Measurements from ENCODE around the gene CHTOP. TPM values are rescaled to one million over a fixed set of nuclear protein-coding genes. Genes with fewer than 3 reads are reported as not detected.
"Not testable (repeated sequence)": the region's sequence is repeated elsewhere in the genome, so short reads cannot be mapped to it uniquely, and the experiment has no call there.

Gene CHTOP
- total RNA-seq, 2 donors from 2014 or later, result 54.0 to 61.5 TPM

DNA sequence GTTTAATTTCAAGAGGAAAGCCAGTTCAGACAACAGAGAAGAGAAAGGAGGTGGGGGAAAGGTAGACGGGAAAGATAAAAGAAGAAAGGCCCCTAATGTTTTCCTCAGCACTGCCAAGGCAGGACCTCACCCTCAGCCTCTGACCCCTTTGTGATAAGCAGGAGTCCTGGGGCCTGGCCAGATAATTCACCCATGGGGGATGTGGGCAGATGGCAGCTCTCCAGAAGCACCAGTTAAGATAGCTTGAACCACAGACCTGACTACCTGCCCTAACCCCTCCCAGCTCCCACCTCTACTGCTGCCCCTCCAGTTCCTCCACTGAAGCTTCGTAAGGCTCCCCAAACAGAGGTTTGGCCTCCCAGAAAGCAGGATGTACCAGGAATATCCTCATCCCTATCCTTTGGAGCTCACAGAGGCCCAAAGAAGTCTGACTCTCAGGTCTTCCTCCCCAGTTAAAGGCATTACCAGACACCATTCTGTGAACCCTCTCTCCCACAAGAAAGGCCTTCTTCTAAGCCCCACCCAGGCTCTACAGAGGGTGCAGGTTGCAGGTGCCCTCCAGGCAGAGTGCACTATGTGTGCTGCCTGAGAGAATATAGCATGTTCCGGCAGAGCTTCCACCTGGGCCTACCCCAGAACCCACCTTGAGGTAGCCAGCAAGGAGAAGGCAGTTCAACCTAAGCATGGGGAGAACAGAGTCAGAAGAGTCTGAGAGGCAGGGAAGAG lies 15.4 kb downstream of the CHTOP start:
- ATAC-seq, result peak; percentile 8
- no peak for DNase-seq
- intact Hi-C loops (cut with DNase I, micrococcal nuclease), result no loop called here

DNA sequence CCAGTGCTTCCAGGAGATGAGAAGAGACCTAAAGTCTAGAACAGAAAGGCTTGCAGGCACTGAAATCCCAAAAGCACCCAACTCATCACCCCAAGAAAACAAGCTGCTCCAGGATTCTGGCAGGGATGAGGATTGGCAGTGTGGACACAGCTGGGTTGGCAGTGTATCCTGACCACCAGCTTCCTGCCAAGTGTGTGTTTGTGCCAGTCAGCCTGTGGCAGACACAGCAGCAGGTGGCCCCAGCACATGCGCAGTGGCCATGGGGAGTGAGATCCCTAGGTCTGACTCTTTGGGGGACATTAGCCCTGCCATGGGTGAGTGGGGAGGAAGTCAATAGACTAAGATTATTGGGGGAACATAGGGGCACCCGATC lies 16.0 kb downstream of the CHTOP start:
- DNase-seq, result no peak
- intact Hi-C loops (cut with DNase I, micrococcal nuclease), result no loop called here
- peak; percentile 34 for ATAC-seq

DNA sequence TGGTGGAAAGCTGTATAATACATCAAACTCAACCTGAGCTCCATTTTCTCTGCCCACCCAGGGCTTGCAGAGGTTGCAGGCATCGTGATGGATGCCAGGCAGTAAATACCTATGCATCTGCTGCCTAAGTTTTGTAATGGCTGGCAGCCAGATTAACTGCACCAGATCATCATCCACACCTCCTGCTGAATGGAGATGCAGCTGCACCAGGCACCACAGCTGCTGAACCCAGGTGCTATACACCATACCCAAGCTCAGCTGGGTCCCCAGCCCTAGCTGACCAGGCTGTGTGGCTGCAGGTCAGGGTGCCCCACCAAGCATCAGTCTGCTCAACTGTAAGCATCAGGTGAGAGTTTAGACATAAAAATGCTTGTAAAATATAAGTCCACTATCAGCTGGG lies 17.9 kb downstream of the CHTOP start:
- intact Hi-C loops (cut with DNase I, micrococcal nuclease), result no loop called here
- no peak for DNase-seq
- no peak for ATAC-seq

DNA sequence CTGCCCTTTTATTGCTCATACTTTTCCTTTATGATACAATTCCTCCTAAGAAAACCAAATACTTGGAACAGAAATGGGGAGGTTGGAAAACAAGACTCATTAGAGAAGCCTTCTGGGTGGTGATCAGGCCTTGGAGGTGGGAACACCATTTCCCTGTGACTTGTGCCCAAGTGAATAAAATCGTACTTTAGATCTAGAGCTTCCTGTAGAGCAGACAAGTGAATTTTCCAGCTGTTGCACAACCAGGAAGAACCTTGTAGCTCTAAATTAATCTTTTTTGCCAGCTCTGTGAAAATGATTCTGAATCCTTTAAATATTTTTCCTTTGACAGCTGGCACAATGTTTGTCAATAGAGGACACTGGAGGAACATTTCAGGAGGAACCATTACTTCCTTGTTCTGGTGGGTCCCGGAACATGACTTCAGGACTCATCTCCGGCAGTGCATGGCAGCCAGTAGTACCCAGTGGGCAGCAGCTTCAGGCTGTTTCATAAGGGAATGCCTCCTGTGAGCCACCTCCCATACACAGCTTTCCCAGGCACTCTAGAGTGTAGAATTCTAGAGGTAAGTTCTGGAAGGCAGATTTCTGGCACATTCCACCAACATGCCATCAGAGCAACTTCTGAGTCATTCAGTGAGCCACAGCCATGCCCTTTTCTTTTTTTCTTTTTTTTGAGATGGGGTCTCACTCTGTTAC lies 19.1 kb downstream of the CHTOP start:
- ATAC-seq, result peak; percentile 64
- intact Hi-C loops (cut with DNase I, micrococcal nuclease), result no loop called here
- no peak for DNase-seq

DNA sequence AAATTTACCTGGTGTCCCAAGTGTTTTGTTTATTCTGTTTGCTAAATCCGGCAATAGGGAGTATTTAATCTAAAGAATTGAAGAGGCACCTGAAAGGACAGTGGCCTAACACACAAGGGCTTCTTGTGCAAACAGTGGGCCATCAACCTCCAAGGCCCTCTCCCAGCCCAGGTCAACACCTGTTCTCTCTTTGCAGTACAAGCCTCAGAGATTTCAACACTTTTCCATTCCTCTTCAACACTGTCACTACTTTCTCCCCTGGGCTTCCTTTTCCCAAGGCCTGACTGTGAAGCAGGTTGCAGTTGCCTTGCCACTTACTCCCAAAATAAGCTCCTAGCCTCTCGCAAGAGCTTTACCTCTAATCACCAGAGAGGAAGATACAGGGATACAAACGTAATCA lies 21.5 kb downstream of the CHTOP start:
- DNase-seq (no peak), ATAC-seq (no peak)
- intact Hi-C loops (cut with DNase I, micrococcal nuclease), result no loop called here

DNA sequence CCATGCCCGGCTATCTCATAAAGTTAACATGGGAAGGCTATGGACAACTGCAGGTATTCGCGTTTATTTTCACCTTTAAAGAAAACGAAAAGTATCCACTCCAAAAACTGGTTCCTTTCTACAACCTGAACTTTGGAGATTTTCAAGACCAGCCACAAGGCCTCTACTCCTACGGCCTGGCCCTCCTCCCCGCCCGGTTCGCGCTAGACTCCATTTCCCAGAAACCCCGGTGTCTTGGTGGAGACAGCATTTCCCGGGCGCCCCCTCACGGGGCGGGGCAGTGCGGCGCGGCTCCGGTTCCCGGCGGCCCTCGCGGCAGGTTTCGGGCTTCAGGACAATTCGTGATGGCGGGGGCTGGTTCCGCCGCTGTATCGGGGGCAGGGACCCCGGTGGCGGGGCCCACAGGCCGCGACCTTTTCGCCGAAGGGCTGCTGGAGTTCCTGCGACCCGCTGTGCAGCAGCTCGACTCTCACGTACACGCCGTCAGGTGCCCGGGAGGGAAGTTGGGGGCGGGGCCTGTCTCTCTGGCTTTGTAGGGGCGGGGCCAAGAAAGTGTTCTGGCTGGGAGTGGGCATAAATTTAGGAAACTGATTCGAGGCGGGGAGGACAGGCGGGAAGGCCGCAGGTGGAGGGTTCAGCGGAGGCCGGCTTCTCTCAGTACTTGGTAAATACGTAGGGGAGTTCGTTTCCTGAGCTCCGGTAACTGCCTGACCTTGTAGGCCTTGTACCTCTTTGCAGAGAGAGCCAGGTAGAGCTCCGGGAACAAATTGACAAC lies 24.7 kb downstream of the CHTOP start, which contains the start of gene SNAPIN:
Gene SNAPIN (plus strand): TSS at position 304 of the 775 bp plus-strand sequence. CDS start 41 bp downstream, at position 345.
- intact Hi-C loops (cut with DNase I, micrococcal nuclease), result no loop called here
- ATAC-seq (peak; percentile 96), DNase-seq (peak; percentile 93 to 94)

DNA sequence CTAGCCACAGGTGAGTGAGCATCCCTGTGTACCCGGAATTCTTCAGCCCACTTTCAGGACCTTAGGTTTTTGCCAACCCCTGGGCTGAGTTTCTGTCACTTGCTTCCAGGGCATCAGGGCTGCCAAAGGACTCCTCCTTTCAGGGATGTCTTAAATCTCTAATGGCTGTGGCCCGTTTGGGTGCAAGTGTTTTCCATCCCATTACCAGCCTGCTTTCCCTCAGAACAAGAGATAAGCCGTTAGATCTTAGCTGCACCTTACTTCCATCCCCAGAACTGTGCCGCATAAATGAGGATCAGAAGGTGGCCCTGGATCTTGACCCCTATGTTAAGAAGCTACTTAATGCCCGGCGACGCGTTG lies 25.3 kb downstream of the CHTOP start:
- intact Hi-C loops (cut with DNase I, micrococcal nuclease), result no loop called here
- DNase-seq (no peak), ATAC-seq (peak; percentile 5)

DNA sequence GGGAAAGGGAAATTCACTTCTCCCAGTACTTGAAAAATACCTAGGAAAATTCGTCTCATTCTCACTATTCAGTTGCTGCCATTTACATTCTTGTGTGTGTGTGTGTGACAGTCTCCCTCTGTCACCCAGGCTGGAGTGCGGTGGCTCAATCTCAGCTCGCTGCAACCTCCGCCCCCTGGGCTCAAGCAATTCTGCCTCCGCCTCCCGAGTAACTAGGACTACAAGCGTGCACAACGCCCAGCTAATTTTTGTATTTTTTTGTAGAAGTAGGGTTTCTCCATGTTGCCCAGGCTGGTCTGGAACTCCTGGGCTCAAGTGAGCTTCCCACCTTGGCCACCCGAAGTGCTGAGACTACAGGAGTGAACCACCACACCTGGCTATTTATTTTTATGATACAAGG lies 25.8 kb downstream of the CHTOP start:
- intact Hi-C loops (cut with DNase I, micrococcal nuclease), result no loop called here
- DNase-seq (no peak), ATAC-seq (no peak)

DNA sequence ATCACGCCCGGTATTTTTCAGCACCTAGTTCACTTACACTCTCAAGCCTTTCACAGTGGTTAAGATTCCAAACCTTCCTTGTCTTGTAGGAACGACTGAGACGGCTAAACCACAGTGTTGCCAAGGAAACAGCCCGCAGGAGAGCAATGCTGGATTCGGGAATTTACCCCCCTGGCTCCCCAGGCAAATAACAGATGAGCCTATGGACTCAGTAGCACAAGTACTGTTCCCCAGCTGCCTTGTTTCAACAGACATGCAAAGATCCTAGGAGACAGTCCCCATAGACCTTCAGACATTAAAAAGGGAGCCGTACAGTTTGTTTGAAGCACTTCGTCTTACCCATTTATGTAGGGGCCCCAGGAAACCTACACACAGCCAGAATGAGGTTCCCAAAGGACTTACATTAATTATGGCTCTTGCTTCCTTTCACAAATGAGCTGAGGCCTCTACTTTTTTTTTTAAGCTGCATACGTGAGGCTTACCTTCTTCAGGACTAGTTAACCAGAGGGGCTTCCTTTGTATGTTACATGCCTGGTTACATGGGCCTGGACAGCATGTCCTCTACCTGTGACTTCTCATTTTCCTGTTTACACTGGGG lies 27.3 kb downstream of the CHTOP start:
- no peak for DNase-seq
- ATAC-seq, result no peak
- intact Hi-C loops (cut with DNase I, micrococcal nuclease), result no loop called here

DNA sequence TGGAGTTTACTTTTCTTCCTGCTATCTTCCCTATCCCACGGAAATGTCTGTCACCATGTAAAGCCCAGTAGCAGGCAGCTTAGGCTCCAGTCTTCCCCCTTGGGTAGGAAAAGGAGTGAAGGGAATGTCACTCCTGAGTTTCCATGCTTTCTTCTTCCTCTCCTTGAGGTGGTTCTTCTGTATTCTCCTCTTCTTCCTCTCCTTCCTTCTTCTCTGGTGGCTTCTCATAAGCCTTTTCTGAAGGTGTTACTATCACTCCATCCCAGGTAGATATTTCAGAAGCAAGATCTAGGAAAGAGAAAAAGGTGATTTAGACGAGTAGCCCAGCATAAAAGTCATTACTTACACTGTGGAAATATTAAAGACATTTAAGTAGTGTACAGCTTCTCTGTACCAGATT lies 28.4 kb downstream of the CHTOP start:
- intact Hi-C loops (cut with DNase I, micrococcal nuclease), result no loop called here
- ATAC-seq, result no peak
- DNase-seq, result no peak

DNA sequence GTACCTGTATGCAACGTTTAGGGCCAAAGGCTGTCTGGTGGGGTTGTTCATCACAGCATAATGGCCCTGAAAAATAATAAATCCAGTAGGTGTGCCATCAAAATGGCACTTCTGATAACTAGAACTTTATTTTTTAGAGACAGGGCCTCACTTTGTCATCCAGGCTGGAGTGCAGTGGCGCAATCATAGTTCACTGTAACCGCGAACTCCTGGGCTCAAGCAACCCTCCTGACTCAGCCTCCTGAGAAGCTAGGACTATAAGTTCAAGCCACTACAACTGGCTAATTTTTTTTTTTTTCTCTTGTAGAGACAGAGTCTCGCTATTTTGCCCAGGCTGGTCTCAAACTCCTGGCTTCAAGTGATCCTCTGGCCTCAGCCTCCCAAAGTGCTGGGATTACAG lies 29.3 kb downstream of the CHTOP start:
- intact Hi-C loops (cut with DNase I, micrococcal nuclease), result no loop called here
- no peak for ATAC-seq
- no peak for DNase-seq

DNA sequence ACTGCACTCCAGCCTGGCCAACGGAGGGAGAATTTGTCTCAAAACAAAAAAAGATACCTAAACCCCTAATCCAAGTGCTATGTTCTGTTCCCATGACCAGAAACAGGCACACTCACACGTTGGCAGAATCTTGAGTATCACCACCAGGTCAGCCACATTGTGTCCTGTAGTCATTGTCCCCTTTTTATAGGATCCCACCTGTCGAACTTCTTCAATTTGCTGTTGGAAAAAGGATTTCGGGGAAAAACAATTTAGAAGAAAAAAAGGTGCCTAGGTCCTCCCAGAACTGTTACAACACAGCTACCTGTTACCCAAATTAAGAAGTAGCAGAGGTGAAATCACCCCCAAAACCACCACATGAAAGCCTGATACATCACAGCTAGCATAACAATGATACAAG lies 33.6 kb downstream of the CHTOP start:
- DNase-seq (no peak), ATAC-seq (no peak)
- intact Hi-C loops (cut with DNase I, micrococcal nuclease), result no loop called here

DNA sequence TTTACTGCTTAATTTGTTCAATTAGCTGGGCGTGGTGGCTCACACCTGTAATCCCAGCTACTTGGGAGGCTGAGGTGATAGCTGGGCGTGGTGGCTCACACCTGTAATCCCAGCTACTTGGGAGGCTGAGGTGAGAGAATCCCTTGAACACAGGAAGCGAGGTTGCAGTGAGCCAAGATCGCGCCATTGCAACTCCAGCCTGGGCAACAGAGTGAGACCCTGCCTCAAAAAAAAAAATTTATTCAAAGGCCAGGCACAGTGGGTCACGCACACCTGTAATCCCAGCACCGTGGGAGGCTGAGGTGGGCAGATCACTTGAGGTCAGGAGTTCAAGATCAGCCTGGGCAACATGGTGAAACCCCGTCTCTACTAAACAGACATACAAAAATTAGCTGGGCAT lies 34.8 kb downstream of the CHTOP start:
- intact Hi-C loops (cut with DNase I, micrococcal nuclease); ATAC-seq; DNase-seq: not testable (repeated sequence)

DNA sequence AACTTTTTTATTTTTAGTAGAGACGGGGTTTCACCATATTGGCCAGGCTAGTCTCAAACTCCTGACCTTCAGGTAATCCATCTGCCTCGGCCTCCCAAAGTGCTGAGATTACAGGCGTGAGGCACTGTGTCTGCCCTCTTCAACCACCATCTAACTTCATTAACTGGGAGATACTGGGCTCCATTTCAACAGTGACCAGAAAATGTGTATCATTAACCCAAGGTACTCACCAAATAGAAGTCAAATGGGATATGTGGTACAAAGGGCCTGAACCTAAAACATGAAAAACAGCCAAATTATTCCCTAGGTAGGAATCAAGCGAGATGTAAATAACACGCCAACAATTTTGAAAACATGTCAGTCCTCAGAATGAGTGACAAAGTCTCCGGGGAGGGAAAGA lies 35.7 kb downstream of the CHTOP start:
- DNase-seq (no peak), ATAC-seq (no peak)
- intact Hi-C loops (cut with DNase I, micrococcal nuclease), result loop anchor here in 1 of 2 donors (10.0 kb wide), 1 partner anchor 315 kb away; the partner anchor contains the start of gene RAB13

DNA sequence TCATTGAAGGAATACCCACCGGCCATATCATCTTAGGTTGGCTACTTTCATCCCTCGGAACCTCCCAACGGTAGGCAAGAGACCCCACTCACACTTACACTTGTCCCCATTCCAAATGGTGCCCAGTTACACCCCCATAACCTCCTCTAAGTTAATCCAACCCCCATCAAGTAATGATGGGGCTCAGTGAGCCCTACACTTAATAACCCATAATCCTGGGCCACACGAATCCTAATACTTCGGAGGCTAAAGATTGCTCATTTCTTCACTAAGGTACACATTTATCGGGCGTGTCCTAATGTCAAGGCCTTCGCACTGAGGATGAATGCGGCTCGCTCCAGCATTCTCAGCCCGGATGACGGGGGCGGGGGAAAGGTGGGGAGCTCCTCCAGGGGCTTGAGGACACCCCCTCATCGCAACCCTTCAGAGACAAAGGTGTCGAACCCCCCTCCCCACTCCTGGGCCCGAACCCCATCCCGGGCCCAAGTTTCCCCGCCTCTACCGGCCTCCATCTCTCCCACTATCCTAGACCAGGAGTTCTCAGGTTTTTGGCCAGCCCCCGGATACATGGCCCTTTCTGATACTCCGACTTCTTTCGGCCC lies 36.5 kb downstream of the CHTOP start:
- ATAC-seq, result peak; percentile 14
- no peak for DNase-seq
- intact Hi-C loops (cut with DNase I, micrococcal nuclease), result loop anchor here in 1 of 2 donors (10.0 kb wide), 1 partner anchor 314 kb away; the partner anchor contains the start of gene RAB13

DNA sequence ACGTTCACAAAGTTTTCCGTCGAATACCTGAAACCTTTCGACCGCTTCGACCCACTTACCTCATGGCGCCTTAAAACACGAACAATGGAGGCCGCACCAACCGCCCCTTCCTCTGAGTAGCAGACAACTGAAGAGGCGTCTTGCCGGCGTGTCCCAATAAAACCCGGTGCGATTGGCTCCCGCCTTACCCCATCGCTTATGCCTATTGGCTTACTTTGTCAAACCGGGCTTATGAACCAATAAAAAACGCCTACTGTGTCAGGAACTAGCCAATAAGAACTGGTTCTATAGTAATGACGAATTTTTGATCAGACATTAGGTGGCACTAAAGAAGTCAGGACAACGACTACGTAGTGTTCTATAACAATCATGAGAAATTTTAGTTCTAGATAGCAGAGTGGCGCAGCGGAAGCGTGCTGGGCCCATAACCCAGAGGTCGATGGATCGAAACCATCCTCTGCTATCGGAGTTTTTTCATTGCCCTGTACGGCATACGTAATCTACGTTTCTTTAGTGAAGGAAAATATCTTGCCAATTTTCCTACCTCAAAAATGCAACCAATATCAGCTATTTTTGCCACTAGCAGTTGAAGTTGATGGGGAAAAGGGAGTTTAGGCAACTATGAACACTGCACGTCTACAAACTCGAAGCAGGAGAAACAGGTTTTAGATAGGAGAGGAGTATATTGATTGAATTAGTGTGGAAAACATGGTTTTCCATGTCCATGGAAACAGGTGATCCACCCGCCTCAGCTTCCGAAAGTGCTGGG lies 37.2 kb downstream of the CHTOP start, which contains the start of gene ILF2:
Gene ILF2 (minus strand): TSS at position 135 of the 769 bp plus-strand sequence. CDS start 71 bp downstream, at position 64.
- intact Hi-C loops (cut with DNase I, micrococcal nuclease), result loop anchor here in 1 of 2 donors (10.0 kb wide), 1 partner anchor 314 kb away; the partner anchor contains the start of gene RAB13
- peak; percentile 96 to 99 for DNase-seq
- ATAC-seq, result peak; percentile 91

DNA sequence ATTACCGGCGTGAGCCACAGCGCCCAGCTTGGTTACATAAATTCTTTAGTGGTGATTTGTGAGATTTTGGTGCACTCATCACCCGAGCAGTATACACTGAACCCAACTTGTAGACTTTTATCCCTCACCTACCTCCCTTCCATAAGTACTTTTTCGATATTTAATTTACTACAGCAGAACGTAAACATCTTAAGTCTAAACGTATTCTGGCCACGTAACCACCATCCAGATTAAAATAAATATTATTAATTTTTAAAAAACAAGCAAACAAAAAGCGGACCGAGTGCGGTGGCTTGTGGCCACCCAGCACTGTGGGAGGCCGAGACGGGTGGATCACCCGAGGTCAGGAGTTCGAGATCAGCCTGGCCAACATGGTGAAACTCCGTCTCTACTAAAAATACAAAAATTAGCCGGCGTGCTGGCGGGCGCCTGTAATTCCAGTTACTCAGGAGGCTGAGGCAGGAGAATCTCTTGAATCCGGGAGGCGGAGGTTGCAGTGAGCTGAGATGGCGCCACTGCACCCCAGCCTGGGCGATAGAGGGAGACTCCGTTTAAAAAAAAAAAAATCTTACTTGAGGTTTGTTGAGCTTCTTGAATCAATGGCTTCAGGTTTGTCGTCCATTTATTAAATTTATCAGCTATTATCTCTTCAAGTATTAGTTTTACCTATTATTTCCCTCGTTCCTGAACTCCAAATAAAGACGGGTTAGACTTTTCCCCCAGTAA lies 37.9 kb downstream of the CHTOP start:
- intact Hi-C loops (cut with DNase I, micrococcal nuclease), result loop anchor here in 1 of 2 donors (10.0 kb wide), 1 partner anchor 313 kb away; the partner anchor contains the start of gene RAB13
- ATAC-seq (peak; percentile 14), DNase-seq (peak in 1 of 2 donors; percentile 52)
